Stimulated activated naive CD8-positive, alpha-beta T cell treated with anti-CD3 and anti-CD28 coated beads, Interleukin-15, Interleukin-2, amounts not matched to agents 100 ng/mL and 50 ng/mL, for 24 hours (primary cell): ENCODE data around the gene MAP2.

Experiments used
- H3K27ac Mint-ChIP-seq: one replicate; pipeline ENCODE4 v1.8.0; 2021; ENCODE audit warnings: mild to moderate bottlenecking, mixed read lengths
- H3K27me3 Mint-ChIP-seq: one replicate; pipeline ENCODE4 v1.8.0; 2021; ENCODE audit warnings: mixed read lengths
- H3K36me3 Mint-ChIP-seq: one replicate; pipeline ENCODE4 v1.8.0; 2021; ENCODE audit warnings: low read depth, mixed read lengths
- H3K4me1 Mint-ChIP-seq: one replicate; pipeline ENCODE4 v1.8.0; 2021; ENCODE audit warnings: low read depth, mixed read lengths
- H3K4me3 Mint-ChIP-seq: one replicate; pipeline ENCODE4 v1.8.0; 2021; ENCODE audit warnings: mild to moderate bottlenecking, mixed read lengths
- H3K9me3 Mint-ChIP-seq: one replicate; pipeline ENCODE4 v1.8.0; 2021; ENCODE audit warnings: mixed read lengths

MAP2 gene

GRCh38 chr2:209423562-209424198, at the start of gene MAP2:
TSS of gene MAP2 (plus strand) at chr2:209424047. CDS start at chr2:209653171, 229,124 bp downstream.
- Mint-ChIP-seq H3K36me3 (no peaks in the 10 kb centered on the region), H3K27me3 (peaks cover 57% of the 10 kb centered on the region), H3K4me1 (peaks cover 11% of the 10 kb centered on the region), H3K9me3 (peaks cover 3% of the 10 kb centered on the region), H3K27ac (no peak within 1 kb of the TSS), H3K4me3 (peak within 1 kb of the TSS; percentile 71)

GRCh38 chr2:209376686-209377085, 47.2 kb upstream of the MAP2 start:
- Mint-ChIP-seq H3K4me3 (no peak overlapping the region), H3K27ac (no peak overlapping the region), H3K36me3 (peaks cover 7% of the 10 kb centered on the region), H3K9me3 (peaks cover 35% of the 10 kb centered on the region), H3K4me1 (no peaks in the 10 kb centered on the region), H3K27me3 (peaks cover 4% of the 10 kb centered on the region)

- H3K36me3 Mint-ChIP-seq = peaks cover 7% of the 10 kb centered on the region
- no peak overlapping the region for H3K4me3 Mint-ChIP-seq
- peaks cover 3% of the 10 kb centered on the region for H3K27me3 Mint-ChIP-seq
- H3K4me1 Mint-ChIP-seq = no peaks in the 10 kb centered on the region
- no peak overlapping the region for H3K27ac Mint-ChIP-seq
- peaks cover 18% of the 10 kb centered on the region for H3K9me3 Mint-ChIP-seq
Measured at GRCh38 chr2:209380293-209380692, 43.6 kb upstream of the MAP2 start.

GRCh38 chr2:209381091-209381490, 42.8 kb upstream of the MAP2 start:
- H3K9me3 Mint-ChIP-seq = peaks cover 11% of the 10 kb centered on the region
- no peaks in the 10 kb centered on the region for H3K4me1 Mint-ChIP-seq
- peaks cover 2% of the 10 kb centered on the region for H3K36me3 Mint-ChIP-seq
- peaks cover 3% of the 10 kb centered on the region for H3K27me3 Mint-ChIP-seq
- no peak overlapping the region for H3K27ac Mint-ChIP-seq
- no peak overlapping the region for H3K4me3 Mint-ChIP-seq

- peaks cover 3% of the 10 kb centered on the region for H3K27me3 Mint-ChIP-seq
- H3K36me3 Mint-ChIP-seq = no peaks in the 10 kb centered on the region
- no peak overlapping the region for H3K4me3 Mint-ChIP-seq
- peaks cover 3% of the 10 kb centered on the region for H3K9me3 Mint-ChIP-seq
- no peak overlapping the region for H3K27ac Mint-ChIP-seq
- no peaks in the 10 kb centered on the region for H3K4me1 Mint-ChIP-seq
Measured at GRCh38 chr2:209382775-209383174, 41.1 kb upstream of the MAP2 start.

- Mint-ChIP-seq H3K9me3 (peaks cover 3% of the 10 kb centered on the region), H3K27me3 (peaks cover 3% of the 10 kb centered on the region), H3K27ac (no peak overlapping the region), H3K4me1 (no peaks in the 10 kb centered on the region), H3K36me3 (no peaks in the 10 kb centered on the region), H3K4me3 (no peak overlapping the region)
Measured at GRCh38 chr2:209383212-209383611, 40.6 kb upstream of the MAP2 start.

- Mint-ChIP-seq H3K4me1 (no peaks in the 10 kb centered on the region), H3K36me3 (no peaks in the 10 kb centered on the region), H3K27me3 (no peaks in the 10 kb centered on the region), H3K9me3 (no peaks in the 10 kb centered on the region), H3K4me3 (no peak overlapping the region), H3K27ac (no peak overlapping the region)
Measured at GRCh38 chr2:209387389-209387788, 36.5 kb upstream of the MAP2 start.

GRCh38 chr2:209388446-209389037, 35.3 kb upstream of the MAP2 start:
- Mint-ChIP-seq H3K36me3 (no peaks in the 10 kb centered on the region), H3K27ac (no peak overlapping the region), H3K4me3 (no peak overlapping the region), H3K9me3 (no peaks in the 10 kb centered on the region), H3K27me3 (no peaks in the 10 kb centered on the region), H3K4me1 (no peaks in the 10 kb centered on the region)

GRCh38 chr2:209389171-209389618, 34.7 kb upstream of the MAP2 start:
- H3K27me3 Mint-ChIP-seq = peaks cover 3% of the 10 kb centered on the region
- H3K36me3 Mint-ChIP-seq = no peaks in the 10 kb centered on the region
- no peaks in the 10 kb centered on the region for H3K4me1 Mint-ChIP-seq
- no peak overlapping the region for H3K4me3 Mint-ChIP-seq
- no peak overlapping the region for H3K27ac Mint-ChIP-seq
- no peaks in the 10 kb centered on the region for H3K9me3 Mint-ChIP-seq

- no peak overlapping the region for H3K27ac Mint-ChIP-seq
- peaks cover 3% of the 10 kb centered on the region for H3K27me3 Mint-ChIP-seq
- no peaks in the 10 kb centered on the region for H3K9me3 Mint-ChIP-seq
- no peak overlapping the region for H3K4me3 Mint-ChIP-seq
- no peaks in the 10 kb centered on the region for H3K4me1 Mint-ChIP-seq
- no peaks in the 10 kb centered on the region for H3K36me3 Mint-ChIP-seq
Measured at GRCh38 chr2:209390839-209391238, 33.0 kb upstream of the MAP2 start.

- Mint-ChIP-seq H3K4me3 (no peak overlapping the region), H3K27me3 (peaks cover 3% of the 10 kb centered on the region), H3K4me1 (no peaks in the 10 kb centered on the region), H3K27ac (no peak overlapping the region), H3K9me3 (no peaks in the 10 kb centered on the region), H3K36me3 (no peaks in the 10 kb centered on the region)
Measured at GRCh38 chr2:209391776-209392401, 32.0 kb upstream of the MAP2 start.

- Mint-ChIP-seq H3K9me3 (no peaks in the 10 kb centered on the region), H3K4me1 (no peaks in the 10 kb centered on the region)
Measured at GRCh38 chr2:209395229-209395628, 28.6 kb upstream of the MAP2 start.

GRCh38 chr2:209395652-209396051, 28.2 kb upstream of the MAP2 start:
- no peaks in the 10 kb centered on the region for H3K4me1 Mint-ChIP-seq
- no peak overlapping the region for H3K4me3 Mint-ChIP-seq
- no peaks in the 10 kb centered on the region for H3K9me3 Mint-ChIP-seq
- H3K27me3 Mint-ChIP-seq = peaks cover 3% of the 10 kb centered on the region
- no peak overlapping the region for H3K27ac Mint-ChIP-seq
- H3K36me3 Mint-ChIP-seq = no peaks in the 10 kb centered on the region

More at GRCh38 chr2:209395229-209395628, 28.6 kb upstream of the MAP2 start:
- Mint-ChIP-seq H3K27me3 (peaks cover 3% of the 10 kb centered on the region), H3K27ac (no peak overlapping the region), H3K36me3 (no peaks in the 10 kb centered on the region), H3K4me3 (no peak overlapping the region)

GRCh38 chr2:209398463-209398862, 25.4 kb upstream of the MAP2 start:
- Mint-ChIP-seq H3K36me3 (no peaks in the 10 kb centered on the region), H3K9me3 (no peaks in the 10 kb centered on the region), H3K4me1 (no peaks in the 10 kb centered on the region), H3K27me3 (peaks cover 3% of the 10 kb centered on the region), H3K27ac (no peak overlapping the region), H3K4me3 (no peak overlapping the region)

- Mint-ChIP-seq H3K36me3 (no peaks in the 10 kb centered on the region), H3K27me3 (no peaks in the 10 kb centered on the region), H3K9me3 (no peaks in the 10 kb centered on the region), H3K4me3 (no peak overlapping the region), H3K27ac (no peak overlapping the region), H3K4me1 (no peaks in the 10 kb centered on the region)
Measured at GRCh38 chr2:209401788-209402187, 22.1 kb upstream of the MAP2 start.
